Omental fat pad (tissue), 4 donors: ENCODE measurements around the gene CST8. TPM values are rescaled to one million over a fixed set of nuclear protein-coding genes. Genes with fewer than 3 reads are reported as not detected.
"Not testable (repeated sequence)": the region's sequence is repeated elsewhere in the genome, so short reads cannot be mapped to it uniquely, and the experiment has no call there.

Experiments used
- ATAC-seq: fragments of 150-250 bp; one replicate; pipeline ENCODE4 v1.9.1; 2016; ENCODE audit warnings: mild to moderate bottlenecking, moderate library complexity; ENCODE audit not compliant: low FRiP score
- DNase-seq: peaks from one replicate; pipeline ENCODE4 v3.0.0-alpha.2; 2019; ENCODE audit warnings: low spot score
- total RNA-seq, 4 donors: library from RNA; depleted of rRNA; stranded (reverse); fragments of >200 nt; gene quantifications; one replicate each; pipeline ENCODE4 v1.1.0, GENCODE V29; 2016
- TF ChIP-seq, protein P1 (sequence below), 3 donors: fragments of 450-650 bp; IDR thresholded peaks; one replicate each; pipeline ENCODE4 v1.5.1; 2016 to 2017; ENCODE audit warnings: antibody characterized with exemption in 3 of 3, mild to moderate bottlenecking in 3 of 3, moderate library complexity in 2 of 3

Gene CST8
- total RNA-seq, 4 donors from 2014 or later = not detected

DNA sequence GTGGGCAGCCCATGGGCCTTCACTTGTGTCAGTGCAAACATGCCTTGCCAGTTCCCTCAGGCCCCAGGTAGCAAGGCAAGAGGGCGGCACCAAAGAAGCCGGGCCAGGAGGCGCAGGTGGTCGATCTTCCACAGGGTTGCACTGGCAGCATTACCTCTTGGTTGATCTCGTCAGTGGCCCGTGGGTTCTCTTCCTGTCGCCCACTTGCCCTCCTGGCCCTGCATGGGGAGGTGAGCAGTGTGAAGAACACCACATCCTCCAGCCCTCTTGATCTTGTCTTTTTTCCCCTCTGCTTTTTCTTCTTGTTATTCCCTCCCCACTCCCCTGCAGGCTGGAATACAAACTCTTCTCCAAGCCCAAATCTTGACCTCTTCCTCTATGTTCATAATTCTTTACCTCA, 35.3 kb upstream of the CST8 start:
- ATAC-seq = no peak
- TF ChIP-seq, protein P1, sequence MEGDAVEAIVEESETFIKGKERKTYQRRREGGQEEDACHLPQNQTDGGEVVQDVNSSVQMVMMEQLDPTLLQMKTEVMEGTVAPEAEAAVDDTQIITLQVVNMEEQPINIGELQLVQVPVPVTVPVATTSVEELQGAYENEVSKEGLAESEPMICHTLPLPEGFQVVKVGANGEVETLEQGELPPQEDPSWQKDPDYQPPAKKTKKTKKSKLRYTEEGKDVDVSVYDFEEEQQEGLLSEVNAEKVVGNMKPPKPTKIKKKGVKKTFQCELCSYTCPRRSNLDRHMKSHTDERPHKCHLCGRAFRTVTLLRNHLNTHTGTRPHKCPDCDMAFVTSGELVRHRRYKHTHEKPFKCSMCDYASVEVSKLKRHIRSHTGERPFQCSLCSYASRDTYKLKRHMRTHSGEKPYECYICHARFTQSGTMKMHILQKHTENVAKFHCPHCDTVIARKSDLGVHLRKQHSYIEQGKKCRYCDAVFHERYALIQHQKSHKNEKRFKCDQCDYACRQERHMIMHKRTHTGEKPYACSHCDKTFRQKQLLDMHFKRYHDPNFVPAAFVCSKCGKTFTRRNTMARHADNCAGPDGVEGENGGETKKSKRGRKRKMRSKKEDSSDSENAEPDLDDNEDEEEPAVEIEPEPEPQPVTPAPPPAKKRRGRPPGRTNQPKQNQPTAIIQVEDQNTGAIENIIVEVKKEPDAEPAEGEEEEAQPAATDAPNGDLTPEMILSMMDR (IDR thresholded peaks at IDR 0.05) = no peak

DNA sequence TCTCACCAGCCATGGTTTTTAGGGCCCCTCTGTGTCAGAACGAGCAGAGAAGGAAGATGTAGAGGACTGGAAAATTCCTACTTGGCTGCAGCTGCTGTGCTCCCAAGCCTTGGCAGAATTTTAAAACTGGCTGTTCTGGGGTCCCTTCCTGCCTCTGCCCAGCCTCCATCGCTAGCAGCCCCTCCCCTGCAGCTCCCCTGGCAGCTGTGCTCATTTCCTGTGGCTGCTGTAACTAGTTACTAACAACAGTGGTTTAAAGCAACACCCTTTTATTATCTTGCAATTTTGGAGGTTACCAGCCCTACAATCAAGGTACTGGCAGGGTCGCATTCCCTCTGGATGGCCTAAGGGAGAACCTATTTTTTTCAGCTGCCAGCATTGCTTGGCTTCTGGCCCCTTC, 34.5 kb upstream of the CST8 start:
- ATAC-seq (no peak), DNase-seq (no peak)
- TF ChIP-seq, protein P1 (IDR thresholded peaks at IDR 0.05) = no peak

More for the DNA sequence above, 35.3 kb upstream of the CST8 start:
- DNase-seq = no peak

DNA sequence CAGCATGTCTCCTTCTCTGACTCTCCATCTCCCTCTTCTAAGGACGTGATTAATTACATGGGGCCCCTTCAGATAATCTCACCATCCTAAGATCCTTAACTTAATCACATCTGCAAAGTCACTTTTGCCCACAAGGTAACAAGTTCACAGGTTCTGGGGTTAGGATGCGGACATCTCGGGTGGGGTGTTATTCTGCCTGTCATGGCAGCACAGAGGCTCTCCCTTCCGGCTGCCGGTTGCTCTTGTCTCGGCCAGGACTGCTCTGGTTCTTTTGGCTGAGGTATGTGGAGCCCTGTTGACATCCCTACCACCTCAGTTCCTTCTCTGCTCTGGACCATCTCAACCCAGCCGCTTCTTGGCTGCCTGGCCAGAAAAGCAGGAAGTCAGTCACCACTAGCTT, 34.0 kb upstream of the CST8 start:
- TF ChIP-seq, protein P1 (IDR thresholded peaks at IDR 0.05) = no peak
- DNase-seq = no peak
- no peak for ATAC-seq

DNA sequence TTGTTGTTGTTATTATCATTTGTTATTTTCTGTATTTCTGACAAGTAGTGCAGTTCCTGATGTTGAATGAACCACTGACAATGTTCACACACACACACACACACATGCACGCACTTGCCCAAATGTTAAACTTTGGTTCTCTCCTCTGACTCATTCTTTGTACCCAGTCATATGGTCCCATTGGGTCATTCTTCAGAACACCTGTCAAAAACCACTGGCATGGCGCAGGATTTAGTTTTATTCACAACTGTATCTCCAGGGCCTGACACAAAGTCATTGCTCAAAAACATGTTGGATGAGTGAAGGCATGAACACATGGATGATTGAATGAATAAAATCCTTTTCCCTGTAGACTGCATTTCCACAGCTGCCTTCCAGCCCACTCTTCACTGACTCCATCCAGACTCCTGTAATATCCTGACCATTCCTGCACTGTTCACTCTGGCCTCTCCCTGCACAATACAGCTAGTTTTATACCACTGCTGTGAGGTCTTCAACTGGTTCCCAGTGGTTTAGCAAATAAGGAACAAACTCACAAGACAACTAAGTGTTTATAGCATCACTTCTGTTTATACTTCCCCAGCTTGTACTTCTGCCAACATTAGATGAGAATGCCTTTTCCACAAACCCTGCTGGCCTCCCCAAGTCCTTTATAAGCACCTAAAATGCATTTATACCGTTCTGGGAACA, 31.3 kb upstream of the CST8 start:
- DNase-seq (no peak), ATAC-seq (no peak)
- TF ChIP-seq, protein P1 (IDR thresholded peaks at IDR 0.05) = no peak

DNA sequence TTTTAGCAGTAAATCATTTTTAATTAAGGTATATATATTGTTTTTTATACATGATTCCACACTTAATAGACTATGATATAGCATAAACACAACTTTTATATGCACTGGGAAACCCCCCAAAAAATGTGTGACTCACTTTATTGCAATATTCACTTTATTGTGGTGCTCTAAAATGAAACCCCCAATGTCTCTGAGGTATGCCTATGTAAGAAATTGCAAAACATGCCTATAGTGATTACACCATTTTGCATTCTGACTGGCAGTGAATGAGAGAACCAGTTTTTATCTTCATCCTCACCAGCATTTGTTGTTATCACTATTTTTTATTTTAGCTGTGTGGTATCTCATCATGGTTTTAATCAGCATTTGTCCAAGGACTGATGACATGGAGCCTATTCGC, 29.7 kb upstream of the CST8 start:
- ATAC-seq (no peak), DNase-seq (no peak)
- TF ChIP-seq, protein P1 (IDR thresholded peaks at IDR 0.05) = no peak

DNA sequence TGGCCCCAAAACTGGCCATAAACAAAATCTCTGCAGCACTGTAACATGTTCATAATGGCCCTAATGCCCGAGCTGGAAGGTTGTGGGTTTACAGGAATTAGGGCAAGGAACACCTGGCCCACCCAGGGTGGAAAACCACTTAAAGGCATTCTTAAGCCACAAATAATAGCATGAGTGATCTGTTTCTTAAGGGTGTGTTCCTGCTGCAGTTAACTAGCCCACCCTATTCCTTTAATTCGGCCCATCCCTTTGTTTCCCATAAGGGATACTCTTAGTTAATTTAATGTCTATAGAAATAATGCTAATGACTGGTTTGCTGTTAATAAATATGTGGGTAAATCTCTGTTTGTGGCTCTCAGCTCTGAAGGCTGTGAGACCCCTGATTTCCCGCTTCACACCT, 24.0 kb upstream of the CST8 start:
- not testable (repeated sequence) for DNase-seq, ATAC-seq

DNA sequence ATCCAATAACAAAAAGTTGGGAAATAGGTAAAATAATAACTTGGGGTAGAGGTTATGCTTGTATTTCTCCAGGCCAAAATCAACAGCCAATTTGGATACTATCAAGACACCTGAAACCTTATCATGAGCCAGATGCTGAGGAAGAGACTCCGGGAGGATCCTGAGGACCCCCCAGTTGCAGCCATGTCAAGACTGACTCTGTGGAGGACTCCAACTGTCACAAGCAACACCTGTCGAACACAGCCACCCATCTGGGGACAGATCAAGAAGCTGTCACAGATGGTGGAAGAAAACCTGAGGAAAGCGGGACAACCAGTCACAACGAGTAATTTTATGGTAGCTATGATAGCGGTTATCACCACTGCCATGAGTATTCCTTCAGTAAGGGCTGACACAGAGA, 18.6 kb upstream of the CST8 start:
- not testable (repeated sequence) for DNase-seq, ATAC-seq

DNA sequence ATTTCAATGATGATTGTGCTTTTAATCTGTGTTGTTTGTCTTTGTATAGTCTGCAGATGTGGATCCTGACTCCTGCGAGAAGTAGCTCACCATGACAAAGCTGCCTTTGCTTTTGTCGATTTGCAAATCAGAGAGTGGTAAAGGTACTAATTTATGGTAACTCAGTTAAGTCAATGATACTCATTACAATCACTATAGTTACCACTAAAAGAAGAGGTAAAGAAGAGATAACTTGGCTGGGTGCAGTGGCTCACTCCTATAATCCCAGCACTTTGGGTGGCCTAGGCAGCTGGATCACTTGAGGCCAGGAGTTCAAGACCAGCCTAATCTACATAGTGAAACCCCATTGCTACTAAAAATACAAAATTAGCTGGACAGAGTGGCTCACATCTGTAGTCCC, 17.6 kb upstream of the CST8 start:
- ATAC-seq, DNase-seq: not testable (repeated sequence)

DNA sequence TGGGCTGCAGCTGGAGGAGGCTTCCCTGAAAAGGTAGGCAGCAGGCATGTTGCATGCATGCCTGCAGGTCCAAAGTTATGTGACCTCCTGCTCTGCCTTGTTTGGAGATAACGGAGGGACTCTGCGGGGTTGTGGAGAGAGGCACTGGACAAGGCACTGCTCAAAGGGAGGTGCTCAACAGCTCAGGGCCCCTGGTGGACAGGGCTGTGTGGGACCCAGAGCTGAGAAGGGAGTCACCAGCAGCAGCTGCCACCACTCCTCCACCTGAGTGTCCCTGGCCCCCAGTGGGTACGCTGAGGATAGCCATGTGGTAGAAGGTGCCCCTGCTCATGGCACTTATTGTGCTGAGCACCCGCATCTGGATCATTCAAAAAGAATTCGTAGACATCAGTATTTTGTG, 15.5 kb upstream of the CST8 start:
- no peak for ATAC-seq

More for the DNA sequence above, 15.5 kb upstream of the CST8 start:
- TF ChIP-seq, protein P1 (IDR thresholded peaks at IDR 0.05) = no peak
- no peak for DNase-seq
